ENCODE data around the gene GLI3.
A peak's percentile ranks its signal among the peaks of the same experiment; 100 is the strongest.

GLI3 gene

DNA sequence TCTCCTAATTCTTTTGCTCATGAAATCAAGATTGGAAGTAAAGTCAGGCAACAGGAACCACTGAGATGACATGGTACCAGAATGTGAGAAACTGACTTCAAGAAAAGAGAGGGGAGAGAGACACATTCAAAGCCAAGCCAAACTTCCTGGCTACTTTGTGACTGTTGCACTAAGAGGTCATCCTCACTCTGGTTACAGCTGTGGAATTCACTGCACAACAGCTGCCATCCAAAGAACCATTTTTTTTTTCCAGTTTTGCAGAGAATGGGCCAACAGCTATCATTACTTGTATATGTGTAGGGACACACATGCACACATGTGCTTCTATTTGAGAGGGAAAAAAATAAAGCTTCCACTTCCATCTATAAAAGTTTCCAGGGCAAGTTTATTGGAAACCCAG lies 203.5 kb downstream of the GLI3 start:
- no peak for DNase-seq (ENCODE audit: low read depth)

DNA sequence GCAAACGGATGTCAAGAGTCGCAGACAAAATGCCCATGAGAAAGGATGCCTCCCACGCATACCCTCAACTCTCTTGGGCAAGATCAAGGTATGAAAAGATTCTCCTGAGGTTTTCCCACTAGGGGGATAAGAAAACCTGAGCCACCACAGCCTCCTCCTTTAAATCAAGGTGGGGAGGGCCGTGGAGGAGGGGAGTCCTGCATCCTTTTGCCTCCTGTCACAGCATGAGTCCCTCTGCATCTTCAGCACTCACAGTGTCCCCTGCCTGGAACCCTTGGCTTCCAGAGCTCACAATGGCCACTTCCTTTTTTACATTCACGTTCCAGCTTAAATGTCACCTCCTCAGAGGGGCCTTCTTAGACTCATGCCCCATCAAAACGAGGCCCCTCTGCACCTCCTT lies 207.6 kb downstream of the GLI3 start:
- no peak for DNase-seq (ENCODE audit: low read depth)

DNA sequence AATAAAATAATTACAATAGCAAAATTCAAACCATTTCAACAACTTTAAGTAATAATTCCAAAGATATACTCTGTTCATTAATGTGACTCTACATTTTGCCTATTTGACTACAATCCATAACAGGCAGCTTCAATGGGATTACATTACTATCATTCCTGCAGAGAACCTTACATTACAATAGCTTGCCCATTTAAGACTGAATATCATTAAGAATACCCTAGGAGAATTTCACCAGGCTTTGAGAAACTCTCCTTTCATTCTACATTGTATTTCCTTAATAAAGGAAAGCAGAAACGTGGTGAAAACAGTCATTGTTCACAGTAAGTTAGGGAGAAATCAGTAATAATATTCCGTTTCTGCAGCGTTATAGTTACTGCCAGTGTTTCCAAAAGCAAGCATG lies 209.5 kb downstream of the GLI3 start:
- DNase-seq (ENCODE audit: low read depth) = no peak

DNA sequence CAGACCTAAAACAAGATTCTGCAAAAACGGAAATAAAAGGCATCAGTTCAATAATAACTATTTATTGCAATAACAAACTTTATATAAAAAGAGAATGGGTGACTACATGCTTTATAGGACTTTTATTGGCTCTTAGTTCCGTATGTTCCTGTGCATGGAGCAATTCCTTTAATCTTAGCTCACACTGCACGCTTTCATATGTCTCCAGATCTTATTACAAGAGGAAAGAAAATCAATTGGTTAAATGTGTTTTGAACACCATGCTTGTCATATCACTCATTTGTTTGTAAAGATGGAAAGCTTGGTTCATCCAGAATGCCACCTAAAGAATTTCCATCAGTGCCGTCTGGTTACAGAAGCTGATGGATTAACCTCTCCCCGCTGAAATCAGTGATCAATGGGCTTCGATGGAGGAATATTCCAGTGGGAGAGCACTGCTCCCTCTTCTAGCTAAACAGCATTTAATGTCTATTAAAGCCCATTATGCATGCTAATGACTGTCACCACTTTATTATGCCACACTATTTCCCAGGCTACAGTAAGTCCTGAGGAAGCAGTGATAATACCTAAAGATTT lies 210.3 kb downstream of the GLI3 start:
- DNase-seq (ENCODE audit: low read depth) = no peak

DNA sequence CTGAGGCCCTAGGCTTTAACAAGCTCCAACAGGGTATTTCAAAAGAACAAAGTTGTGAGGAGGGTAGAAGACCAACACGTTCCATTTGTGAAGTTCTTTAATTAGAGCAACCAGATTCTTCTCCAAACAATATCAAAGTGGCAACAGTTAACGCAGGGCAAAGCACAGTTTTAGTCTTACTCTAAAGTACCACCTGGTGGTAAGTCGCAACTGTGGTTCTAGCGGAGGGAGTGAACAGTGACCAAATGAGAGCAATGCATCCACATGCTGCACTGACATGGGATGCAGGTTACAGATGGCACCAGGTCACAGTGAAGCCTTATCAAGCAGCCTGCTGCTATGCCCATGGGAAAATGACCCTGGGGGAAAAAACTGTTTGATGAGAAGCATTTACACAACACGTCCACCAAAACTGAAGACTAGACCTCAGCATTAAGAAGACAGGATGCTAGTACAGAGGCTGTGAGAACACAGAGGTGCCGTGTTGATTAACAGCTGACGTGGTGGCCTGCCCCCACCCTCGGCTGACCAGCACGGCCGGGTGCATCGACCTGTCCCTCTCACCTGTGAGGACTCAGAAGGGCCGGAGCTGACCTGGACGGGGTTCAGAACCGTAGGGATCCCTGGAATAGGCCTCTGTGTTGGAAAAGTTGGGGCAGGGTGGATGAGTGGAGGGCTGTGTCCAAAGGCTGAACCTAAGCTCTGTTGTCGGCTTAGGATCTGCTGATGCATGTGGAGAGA lies 211.2 kb downstream of the GLI3 start:
- no peak for DNase-seq (ENCODE audit: low read depth)

DNA sequence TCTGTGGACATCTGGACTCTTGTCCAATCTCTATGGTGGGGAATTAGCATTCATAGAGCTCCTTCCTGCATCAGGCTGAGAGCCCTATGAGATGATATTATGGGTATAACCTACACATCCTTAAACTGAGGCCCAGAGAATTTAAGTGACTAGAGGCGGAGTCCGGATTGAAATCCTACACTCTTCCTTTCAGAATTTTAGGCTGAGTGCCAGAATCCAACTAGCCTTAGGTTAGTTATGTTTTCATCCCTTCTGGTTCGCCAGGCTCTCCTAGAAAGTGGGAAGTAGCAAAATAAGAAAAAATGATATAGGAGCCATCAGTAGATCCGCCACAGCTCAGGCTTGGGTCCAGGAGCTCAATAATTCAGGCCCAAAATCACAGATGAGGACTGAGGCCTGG lies 212.5 kb downstream of the GLI3 start:
- DNase-seq (ENCODE audit: low read depth) = no peak

DNA sequence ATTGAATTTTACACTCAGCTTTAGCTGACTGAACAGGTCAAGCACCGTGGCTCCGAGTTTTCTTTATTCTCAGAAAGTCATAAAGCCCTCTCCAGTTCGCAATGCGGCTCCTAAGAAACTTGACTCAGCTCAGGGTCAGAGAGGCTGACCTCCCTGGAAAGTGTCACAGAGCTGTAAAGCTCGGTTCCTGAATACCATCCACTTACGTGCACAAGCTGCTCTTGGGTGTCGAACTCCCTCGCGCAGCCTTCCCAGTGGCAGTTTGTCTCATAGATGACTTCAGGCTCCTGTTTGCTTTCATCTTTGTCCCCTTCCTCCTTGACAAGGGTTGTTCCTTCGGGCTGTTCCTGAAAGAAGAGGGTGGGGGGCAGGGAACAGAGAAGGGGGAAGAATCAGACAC lies 213.7 kb downstream of the GLI3 start:
- DNase-seq (ENCODE audit: low read depth) = no peak

DNA sequence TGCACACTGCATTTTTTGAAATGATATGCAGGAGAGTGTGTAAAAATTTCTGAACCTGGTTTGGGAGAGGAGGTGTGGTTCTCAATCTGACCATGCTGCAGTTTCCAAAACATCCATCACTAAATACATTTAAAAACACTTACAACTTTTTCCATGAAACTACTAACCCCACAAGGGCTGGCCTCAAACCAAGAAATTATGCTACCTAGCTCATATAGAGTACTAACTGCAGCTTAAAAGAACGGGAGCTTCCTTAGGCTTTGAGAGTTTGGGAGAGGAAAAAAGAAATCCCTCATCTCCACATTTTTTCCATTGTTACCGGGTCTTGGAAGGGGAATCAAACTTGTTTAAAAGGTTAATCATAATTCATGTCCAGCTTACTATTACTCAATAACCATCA lies 214.2 kb downstream of the GLI3 start:
- DNase-seq (ENCODE audit: low read depth) = no peak

DNA sequence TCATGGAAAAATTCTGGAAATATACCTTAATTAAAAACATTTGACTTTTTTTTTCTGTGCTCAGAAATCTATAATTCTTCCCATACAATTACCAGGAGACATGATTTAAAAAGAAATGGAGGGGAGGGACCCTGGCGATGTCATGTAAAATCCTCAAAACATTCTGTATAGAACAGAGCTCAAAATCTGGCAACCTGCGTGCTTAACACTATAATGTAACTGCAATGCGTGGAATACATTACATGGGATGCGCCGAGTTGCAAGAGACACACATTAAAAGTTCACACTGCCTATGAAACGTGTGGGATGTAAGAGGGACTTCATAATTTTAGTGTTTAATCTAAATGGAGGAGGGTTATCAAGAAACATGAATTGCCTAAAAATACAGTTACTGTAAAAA lies 215.0 kb downstream of the GLI3 start:
- no peak for DNase-seq (ENCODE audit: low read depth)

DNA sequence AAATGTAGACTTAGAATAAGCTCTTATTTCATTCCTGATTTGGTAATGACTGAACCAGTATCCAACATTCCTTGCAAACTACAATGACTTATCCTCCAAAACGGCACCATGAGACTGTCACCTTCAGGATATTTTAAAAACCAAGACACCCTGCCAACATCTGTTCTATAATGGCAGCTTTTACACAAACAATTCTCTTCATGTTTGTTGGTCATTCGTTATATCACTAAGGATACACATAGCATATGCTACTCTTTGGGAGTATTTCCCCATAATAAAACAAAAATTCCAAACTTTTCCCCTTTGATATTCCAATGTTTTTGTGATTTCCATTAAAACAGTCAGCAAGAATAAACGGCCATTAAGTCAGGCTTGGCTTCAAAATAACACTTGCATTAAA lies 215.4 kb downstream of the GLI3 start:
- DNase-seq (ENCODE audit: low read depth) = no peak

DNA sequence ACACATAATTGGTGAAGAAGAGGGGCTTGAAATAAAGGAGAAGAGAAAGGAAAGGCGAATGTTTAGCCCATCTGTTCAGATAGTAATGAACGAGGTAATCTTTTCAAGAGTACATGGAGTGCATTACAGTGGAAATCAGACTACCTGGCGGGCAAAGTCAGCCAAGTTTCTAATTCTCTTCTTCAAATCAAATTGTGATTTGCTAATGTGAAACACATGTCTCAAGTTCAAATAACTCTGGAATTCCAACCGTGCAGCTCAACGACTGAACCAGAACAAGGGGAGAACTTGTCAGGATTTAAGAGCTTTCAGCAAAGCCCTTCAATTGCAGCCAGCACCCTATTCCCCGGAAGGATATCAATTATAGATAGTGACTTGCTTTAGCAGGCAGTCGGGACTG lies 216.9 kb downstream of the GLI3 start:
- DNase-seq (ENCODE audit: low read depth) = no peak

DNA sequence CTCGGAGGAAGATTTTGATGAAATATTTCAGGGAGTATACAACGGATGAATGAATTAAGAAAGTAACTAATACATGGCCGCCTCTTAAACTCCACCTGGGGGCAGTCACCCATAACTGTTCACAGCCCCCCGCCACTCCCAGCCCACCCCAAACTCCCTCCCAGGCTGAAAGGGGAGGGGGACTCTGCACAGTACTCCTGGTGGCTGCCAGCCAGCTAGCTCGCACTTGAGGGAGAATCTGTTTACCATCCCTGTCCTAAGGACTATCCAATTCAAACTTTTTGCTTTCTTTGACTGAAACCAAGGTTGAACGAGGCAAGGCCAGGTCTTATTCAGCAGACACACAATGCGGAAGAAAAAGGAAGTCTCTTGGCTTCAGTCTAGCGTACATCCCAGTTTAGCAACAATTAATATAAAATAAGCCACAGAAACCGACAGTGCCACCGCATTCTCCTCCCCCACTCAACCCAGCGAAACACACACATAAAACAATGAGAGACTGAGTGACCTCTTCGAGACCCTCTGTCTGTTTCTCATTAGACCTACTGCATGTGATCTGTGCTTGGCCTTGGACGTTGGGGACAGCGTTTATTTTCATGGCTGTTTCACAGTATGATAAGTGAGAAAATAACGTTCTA lies 219.5 kb downstream of the GLI3 start:
- DNase-seq (ENCODE audit: low read depth) = no peak

DNA sequence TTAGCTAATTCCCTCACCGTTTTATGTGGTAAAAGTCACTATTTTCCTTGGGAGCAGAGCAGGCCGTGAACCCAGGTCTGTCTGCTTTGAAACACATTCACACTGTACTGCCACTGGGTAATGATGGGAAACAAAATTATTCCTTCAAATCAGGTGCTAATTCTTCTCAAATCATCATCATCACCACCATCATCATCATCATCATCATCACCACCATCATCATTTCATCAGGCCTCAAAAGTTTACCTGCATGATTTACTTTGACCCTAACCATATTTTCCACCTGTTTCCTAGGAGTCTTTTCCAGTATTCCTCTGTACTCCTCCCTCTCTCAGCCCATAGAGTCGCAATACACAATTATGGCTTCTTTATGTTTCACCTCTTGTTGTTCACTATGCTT lies 220.5 kb downstream of the GLI3 start:
- no peak for DNase-seq (ENCODE audit: low read depth)

DNA sequence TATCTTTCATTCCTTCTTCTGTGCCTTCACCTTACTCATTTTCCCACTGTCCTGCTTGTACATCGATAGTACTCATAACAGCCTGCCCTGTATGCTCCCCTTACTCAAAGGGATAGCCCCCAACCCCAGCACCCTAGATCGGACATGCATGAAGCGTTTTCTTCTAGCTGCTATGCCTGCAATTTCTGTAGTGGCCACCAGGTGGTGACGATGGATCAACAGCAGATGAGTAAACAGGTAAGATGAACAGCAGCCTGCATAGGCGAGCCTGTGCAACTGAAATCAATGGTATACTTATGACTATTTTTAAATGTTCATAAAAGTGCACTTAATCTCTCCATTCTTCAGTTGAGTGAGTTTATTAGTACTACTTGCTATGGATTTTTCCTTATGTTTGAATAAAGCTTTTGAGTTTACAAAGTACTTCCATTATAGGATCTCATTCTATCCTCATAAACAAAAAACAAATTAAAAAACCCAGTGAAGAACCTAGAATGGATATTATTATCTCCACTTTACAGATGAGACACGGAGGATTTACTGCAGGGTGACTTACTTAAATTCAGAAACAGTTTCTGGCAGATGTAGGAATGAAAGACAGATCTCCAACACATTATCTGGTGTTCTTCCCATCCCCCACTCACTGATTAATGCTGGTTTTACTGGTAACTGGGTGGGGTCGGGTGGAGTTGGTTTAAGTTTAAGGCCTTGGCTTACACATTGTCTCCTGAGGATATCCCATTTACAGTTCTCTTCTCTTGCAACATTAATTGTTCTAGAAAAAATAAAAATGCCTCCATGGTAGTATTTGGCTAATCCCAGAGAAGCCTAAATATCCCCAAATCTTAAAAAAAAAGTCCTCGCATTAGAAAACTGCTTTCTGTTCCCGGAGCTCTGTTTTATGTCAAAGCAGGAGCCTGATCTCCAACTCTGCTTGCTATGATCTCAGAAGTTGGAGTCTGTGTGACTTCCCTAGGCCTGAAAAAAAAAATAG lies 222.1 kb downstream of the GLI3 start:
- peak; percentile 17 for DNase-seq (ENCODE audit: low read depth)

DNA sequence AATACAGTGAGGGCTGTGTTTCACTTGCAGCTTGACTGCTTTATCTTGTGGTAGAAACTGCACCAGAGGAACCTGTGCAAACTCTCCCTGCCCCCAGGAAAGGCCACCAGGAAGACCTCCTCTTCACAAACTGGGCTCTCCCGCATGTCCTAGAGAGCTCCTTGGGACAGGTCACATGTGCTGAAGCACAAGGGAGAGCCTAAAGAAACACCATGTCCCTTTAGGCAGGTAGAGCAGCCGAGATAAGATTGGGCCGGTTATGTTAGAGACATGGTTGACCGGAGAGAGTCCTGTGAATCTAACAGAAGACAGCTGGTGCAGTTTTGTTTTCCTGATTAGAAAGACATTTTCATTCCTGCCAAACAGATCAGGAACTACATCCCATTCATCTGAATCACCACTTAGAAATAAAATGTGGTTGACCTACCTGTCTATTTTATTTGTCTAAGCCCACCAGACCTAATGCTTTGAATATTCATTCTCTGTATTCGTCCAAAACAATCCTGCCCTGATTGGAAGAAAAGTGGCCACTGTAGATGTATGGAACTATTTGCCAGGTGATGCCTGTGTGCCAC lies 224.1 kb downstream of the GLI3 start:
- no peak for DNase-seq (ENCODE audit: low read depth)

DNA sequence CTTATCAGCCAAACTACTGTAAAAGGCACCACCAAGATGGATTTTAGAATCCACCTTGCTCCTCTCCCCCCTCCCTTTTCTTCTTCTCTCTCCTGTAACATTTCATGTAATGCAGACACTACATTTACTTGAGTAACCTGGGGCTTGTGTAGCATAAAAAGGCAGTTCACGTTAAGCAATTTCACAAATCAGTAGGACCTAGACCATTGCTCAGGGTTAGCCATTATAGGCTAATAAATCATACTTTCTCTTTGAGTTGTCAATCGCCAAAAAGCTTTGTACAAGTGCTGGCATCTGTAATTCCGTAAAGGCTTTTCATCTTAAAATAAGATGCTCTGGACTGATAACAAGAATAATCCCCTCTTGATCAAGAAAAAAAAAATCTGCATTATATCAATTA lies 224.7 kb downstream of the GLI3 start:
- no peak for DNase-seq (ENCODE audit: low read depth)

DNA sequence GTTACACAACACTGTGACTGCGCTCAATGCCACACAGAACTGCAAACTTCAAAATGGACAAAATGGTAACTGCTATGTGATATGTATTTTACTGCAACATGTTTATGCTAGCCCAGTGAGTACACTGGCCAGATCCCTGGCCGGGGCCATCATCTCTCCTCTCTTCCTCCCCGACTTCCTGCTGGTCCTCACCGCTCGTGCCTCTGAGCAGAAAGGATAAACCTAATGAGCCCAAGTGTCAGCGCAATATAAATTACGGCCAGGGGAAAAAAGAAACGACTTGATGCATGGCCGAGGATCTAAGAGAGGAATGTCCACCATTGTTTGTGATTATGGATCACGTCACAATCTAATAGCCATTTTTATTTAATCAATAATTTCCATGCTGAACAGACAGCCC lies 225.2 kb downstream of the GLI3 start:
- DNase-seq (ENCODE audit: low read depth) = no peak

DNA sequence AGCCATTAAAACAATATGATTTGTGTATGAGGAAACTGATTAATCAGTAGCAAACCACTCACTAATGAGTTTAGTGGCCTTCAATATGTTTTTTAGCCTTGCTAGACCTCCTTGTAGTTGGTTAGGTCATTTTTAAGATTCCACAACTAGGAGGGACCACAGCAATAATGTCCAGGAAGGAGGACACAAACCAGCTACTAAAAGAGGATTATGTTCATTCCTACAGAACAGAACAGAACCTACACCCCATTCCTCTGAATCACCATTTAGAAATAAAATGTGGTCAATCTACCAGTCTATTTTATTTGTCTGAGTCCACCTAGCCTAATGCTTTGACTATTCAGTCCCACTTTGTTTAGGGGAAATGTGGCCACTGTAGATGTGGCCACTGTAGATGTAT lies 226.3 kb downstream of the GLI3 start:
- DNase-seq (ENCODE audit: low read depth) = no peak

DNA sequence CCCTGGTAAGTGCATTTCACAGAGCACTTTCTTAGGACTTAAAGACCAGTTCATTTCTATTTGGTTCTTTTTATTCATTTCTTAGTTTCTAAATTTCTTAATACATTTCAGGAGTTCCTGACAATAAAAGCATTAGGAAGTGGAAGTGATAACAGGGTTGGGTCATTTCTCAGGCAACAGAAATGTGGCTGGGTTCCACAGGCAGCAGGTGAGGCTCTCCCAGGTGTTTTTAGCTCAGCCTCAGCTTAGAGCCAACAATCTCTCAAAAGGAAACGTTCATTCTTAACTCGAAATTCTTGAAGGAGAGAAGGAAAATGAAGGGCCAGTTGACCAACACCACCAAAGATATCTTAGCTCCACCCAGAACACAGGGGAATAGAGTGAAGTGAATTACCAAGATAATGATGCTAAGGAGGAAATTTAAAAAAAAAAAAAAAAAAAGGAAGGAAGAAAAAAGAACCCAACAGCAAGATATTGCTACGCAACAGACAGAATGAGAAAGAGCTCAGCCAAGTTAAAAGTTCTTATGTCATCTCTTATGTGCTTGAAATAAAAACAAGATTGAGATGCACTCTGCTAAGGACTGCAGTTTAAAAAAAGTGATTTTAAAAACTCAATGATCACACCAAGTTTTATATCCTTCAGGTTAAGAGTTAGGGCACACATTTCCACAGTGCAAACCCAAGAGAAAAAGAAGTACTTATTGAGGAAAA lies 230.1 kb downstream of the GLI3 start:
- DNase-seq (ENCODE audit: low read depth) = no peak

DNA sequence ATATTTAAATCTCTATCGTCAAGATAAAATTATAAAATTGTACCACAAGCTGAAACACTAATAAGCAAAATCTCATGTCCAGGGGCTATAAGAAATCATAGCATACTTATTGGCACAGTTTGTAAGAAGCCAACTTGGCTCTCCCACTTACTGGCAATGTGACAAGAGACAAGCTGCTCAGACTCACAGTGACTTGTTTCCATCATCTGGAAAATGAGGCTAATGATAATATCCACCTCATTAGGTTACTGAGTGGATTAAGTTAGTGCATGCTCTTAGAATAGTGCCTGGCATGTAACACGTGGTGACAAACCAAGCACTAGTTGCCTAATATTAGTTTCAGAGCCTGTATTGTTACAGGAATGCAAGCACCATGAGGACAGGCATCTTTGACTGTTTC lies 234.4 kb downstream of the GLI3 start:
- DNase-seq (ENCODE audit: low read depth) = no peak

DNA sequence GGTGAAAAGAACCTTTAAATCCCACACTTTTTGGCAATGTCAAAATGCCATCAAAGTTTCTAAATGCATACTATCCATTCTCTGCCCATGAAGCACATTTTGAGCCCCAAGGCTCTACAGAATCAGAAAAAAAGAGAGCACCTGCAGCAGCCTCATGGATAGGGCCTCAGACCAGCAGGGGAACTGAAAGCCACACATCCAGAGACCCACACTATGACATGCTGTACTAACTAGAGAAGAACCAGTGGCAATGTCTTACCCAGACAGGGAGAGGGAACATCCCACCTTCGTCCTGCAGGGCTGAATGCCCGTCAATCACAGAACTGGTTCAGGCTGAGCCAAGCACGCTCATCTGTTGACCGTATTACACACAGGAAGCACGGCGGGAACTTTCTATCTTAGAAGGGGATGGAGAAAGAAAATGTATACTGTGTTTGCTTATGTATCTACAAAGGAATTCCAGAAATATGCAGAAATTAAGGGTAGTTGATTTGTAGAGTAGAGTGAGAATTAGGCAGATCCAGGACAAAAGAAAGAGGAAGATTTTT lies 237.2 kb downstream of the GLI3 start:
- no peak for DNase-seq (ENCODE audit: low read depth)
